Measurements from ENCODE around the gene ZNF3. TPM values are rescaled to one million over a fixed set of nuclear protein-coding genes. Genes with fewer than 3 reads are reported as not detected.

The ZNF3 gene
- total RNA-seq, 1 donor from 2014 or later = 39.6 TPM

GRCh38 chr7:100079024-100079560 is 2.4 kb downstream of the ZNF3 start:
- H3K27me3 Mint-ChIP-seq = no peaks in the 10 kb centered on the region
- H3K36me3 Mint-ChIP-seq (ENCODE audit: low read depth) = peaks cover 51% of the 10 kb centered on the region
- no peak for DNase-seq
- no peak overlapping the region for H3K4me3 Mint-ChIP-seq
- no peak for TF ChIP-seq CTCF (IDR thresholded peaks at IDR 0.05)
- no peak overlapping the region for H3K27ac Mint-ChIP-seq
- intact Hi-C loops (cut with micrococcal nuclease) = no loop called here
- H3K9me3 Mint-ChIP-seq = no peaks in the 10 kb centered on the region
- POLR2A ChIA-PET = interaction anchor here (0.6 kb wide), 1 partner anchor 64 kb away, joined by 3 read pairs; the partner anchor contains the start of gene ZKSCAN1
- H3K4me1 Mint-ChIP-seq = peaks cover 34% of the 10 kb centered on the region
- no peak for ATAC-seq (ENCODE audit: low read depth)
- CTCF ChIA-PET = no interaction called here

- H3K27ac Mint-ChIP-seq = no peak overlapping the region
- no peaks in the 10 kb centered on the region for H3K27me3 Mint-ChIP-seq
- ChIA-PET POLR2A (interaction anchor here (1.2 kb wide), 1 partner anchor 46 kb away, joined by 5 read pairs; no protein-coding TSS in a partner anchor), CTCF (no interaction called here)
- DNase-seq (no peak), ATAC-seq (ENCODE audit: low read depth) (no peak)
- intact Hi-C loops (cut with micrococcal nuclease) = no loop called here
- no peak for TF ChIP-seq CTCF (IDR thresholded peaks at IDR 0.05)
- peaks cover 6% of the 10 kb centered on the region for H3K9me3 Mint-ChIP-seq
- H3K4me3 Mint-ChIP-seq = no peak overlapping the region
- H3K36me3 Mint-ChIP-seq (ENCODE audit: low read depth) = peaks cover 68% of the 10 kb centered on the region
- peaks cover 21% of the 10 kb centered on the region for H3K4me1 Mint-ChIP-seq
These were observed 4.3 kb downstream of the ZNF3 start for GRCh38 chr7:100077205-100077604.

GRCh38 chr7:100075418-100075817 is 6.1 kb downstream of the ZNF3 start:
- no peak for TF ChIP-seq CTCF (IDR thresholded peaks at IDR 0.05)
- Mint-ChIP-seq H3K27me3 (no peaks in the 10 kb centered on the region), H3K36me3 (ENCODE audit: low read depth) (peaks cover 79% of the 10 kb centered on the region), H3K4me3 (no peak overlapping the region), H3K27ac (no peak overlapping the region), H3K9me3 (peaks cover 17% of the 10 kb centered on the region), H3K4me1 (peaks cover 8% of the 10 kb centered on the region)
- ATAC-seq (ENCODE audit: low read depth) (no peak), DNase-seq (no peak)
- ChIA-PET CTCF (no interaction called here), POLR2A (interaction anchor here (0.6 kb wide), 1 partner anchor 59 kb away, joined by 3 read pairs; no protein-coding TSS in a partner anchor)
- intact Hi-C loops (cut with micrococcal nuclease) = no loop called here

- peaks cover 84% of the 10 kb centered on the region for H3K36me3 Mint-ChIP-seq (ENCODE audit: low read depth)
- POLR2A ChIA-PET = no interaction called here
- no peak overlapping the region for H3K27ac Mint-ChIP-seq
- TF ChIP-seq CTCF (IDR thresholded peaks at IDR 0.05) = no peak
- H3K4me3 Mint-ChIP-seq = no peak overlapping the region
- H3K9me3 Mint-ChIP-seq = peaks cover 20% of the 10 kb centered on the region
- ATAC-seq (ENCODE audit: low read depth) (no peak), DNase-seq (no peak)
- CTCF ChIA-PET = no interaction called here
- peaks cover 3% of the 10 kb centered on the region for H3K4me1 Mint-ChIP-seq
- H3K27me3 Mint-ChIP-seq = no peaks in the 10 kb centered on the region
- intact Hi-C loops (cut with micrococcal nuclease) = no loop called here
These were observed 6.7 kb downstream of the ZNF3 start for GRCh38 chr7:100074841-100075240.

- CTCF ChIA-PET = no interaction called here
- TF ChIP-seq CTCF (IDR thresholded peaks at IDR 0.05) = no peak
- H3K27me3 Mint-ChIP-seq = no peaks in the 10 kb centered on the region
- intact Hi-C loops (cut with micrococcal nuclease) = no loop called here
- H3K4me3 Mint-ChIP-seq = no peak overlapping the region
- DNase-seq (no peak), ATAC-seq (ENCODE audit: low read depth) (no peak)
- peaks cover 83% of the 10 kb centered on the region for H3K36me3 Mint-ChIP-seq (ENCODE audit: low read depth)
- no peak overlapping the region for H3K27ac Mint-ChIP-seq
- H3K4me1 Mint-ChIP-seq = peaks cover 3% of the 10 kb centered on the region
- peaks cover 20% of the 10 kb centered on the region for H3K9me3 Mint-ChIP-seq
- POLR2A ChIA-PET = interaction anchor here (0.6 kb wide), 1 partner anchor 87 kb away, joined by 5 read pairs; no protein-coding TSS in a partner anchor
These were observed 9.1 kb downstream of the ZNF3 start for GRCh38 chr7:100072462-100072861.

All from activated B cell treated with CpG ODN at 0.5 μM for 24 hours (primary cell).